WTC11 (cell line): ENCODE measurements around the gene KXD1.

Experiments
- TEAD1 ChIP-seq: sonication (generic); formaldehyde crosslinking; IDR thresholded peaks from 2 replicates; pipeline ENCODE4 v1.8.0; 2022; ENCODE audit warnings: mild to moderate bottlenecking, missing genetic modification reagents
- TEAD4 ChIP-seq: sonication (generic); formaldehyde crosslinking; IDR thresholded peaks from 2 replicates; pipeline ENCODE4 v1.8.0; 2022; ENCODE audit warnings: mild to moderate bottlenecking, missing genetic modification reagents
- ZNF396 ChIP-seq: fragments of 250-450 bp; sonication (Bioruptor Pico); IDR thresholded peaks from 2 replicates; pipeline ENCODE4 v1.8.0; 2021; ENCODE audit warnings: mild to moderate bottlenecking, moderate library complexity, borderline replicate concordance
- TF ChIP-seq, protein P1 (sequence below): fragments of 200-600 bp; IDR thresholded peaks from 2 replicates; pipeline ENCODE4 v1.8.0; 2022; ENCODE audit warnings: antibody characterized with exemption
- TF ChIP-seq, protein P2 (sequence below): sonication (generic); formaldehyde crosslinking; conservative IDR thresholded peaks from 2 replicates; pipeline ENCODE4 v1.8.1; 2023; ENCODE audit warnings: mild to moderate bottlenecking, low read depth, missing genetic modification reagents, moderate library complexity

DNA sequence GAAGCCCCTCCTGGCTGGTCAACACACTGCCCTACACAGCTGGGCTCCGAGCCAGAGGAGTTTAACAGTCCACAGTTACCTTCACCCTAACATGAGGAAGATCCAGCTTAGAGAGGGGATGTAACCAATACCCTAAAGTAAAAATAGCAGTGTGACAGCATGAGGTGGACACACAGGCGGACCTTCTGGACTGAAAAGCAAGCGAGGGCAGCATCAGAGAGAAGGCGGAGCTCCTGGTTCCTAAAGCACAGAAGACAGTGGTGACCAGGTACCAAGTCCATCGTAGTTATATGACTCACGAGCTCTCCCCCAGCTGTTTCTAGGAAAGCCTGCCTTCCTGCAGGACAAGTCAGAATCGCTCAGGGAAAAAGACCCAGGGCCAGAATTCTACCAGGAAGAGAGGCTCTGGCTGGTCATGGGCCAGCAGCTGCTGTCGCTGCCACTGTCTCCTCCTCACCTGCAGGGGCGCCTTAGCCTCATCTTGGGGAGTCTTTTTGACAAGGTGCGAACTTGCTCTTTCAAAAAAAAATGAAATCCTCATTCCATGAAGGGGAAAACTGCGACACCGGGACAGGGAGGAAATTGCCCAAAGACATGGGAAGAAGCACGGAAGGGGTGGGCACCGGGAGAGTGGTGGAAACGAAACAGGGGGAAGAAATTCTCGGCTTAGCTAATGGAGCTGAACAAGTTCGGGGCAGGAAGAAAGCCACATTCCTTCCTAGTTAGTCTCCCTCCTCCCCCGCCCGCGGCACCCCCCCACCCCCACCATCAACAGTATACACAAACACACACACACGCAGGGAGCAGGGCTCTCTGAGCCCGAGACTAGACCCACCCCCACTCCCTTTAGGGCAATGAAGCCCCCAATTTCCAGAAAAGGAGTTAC is 37.5 kb upstream of the KXD1 start:
- TF ChIP-seq, protein P1, sequence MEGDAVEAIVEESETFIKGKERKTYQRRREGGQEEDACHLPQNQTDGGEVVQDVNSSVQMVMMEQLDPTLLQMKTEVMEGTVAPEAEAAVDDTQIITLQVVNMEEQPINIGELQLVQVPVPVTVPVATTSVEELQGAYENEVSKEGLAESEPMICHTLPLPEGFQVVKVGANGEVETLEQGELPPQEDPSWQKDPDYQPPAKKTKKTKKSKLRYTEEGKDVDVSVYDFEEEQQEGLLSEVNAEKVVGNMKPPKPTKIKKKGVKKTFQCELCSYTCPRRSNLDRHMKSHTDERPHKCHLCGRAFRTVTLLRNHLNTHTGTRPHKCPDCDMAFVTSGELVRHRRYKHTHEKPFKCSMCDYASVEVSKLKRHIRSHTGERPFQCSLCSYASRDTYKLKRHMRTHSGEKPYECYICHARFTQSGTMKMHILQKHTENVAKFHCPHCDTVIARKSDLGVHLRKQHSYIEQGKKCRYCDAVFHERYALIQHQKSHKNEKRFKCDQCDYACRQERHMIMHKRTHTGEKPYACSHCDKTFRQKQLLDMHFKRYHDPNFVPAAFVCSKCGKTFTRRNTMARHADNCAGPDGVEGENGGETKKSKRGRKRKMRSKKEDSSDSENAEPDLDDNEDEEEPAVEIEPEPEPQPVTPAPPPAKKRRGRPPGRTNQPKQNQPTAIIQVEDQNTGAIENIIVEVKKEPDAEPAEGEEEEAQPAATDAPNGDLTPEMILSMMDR, result no peak
- no peak for TF ChIP-seq TEAD4 (CRISPR knock-in tag)
- TF ChIP-seq ZNF396 (CRISPR knock-in tag), result no peak
- TF ChIP-seq, protein P2, sequence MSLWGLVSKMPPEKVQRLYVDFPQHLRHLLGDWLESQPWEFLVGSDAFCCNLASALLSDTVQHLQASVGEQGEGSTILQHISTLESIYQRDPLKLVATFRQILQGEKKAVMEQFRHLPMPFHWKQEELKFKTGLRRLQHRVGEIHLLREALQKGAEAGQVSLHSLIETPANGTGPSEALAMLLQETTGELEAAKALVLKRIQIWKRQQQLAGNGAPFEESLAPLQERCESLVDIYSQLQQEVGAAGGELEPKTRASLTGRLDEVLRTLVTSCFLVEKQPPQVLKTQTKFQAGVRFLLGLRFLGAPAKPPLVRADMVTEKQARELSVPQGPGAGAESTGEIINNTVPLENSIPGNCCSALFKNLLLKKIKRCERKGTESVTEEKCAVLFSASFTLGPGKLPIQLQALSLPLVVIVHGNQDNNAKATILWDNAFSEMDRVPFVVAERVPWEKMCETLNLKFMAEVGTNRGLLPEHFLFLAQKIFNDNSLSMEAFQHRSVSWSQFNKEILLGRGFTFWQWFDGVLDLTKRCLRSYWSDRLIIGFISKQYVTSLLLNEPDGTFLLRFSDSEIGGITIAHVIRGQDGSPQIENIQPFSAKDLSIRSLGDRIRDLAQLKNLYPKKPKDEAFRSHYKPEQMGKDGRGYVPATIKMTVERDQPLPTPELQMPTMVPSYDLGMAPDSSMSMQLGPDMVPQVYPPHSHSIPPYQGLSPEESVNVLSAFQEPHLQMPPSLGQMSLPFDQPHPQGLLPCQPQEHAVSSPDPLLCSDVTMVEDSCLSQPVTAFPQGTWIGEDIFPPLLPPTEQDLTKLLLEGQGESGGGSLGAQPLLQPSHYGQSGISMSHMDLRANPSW, result no peak
- TF ChIP-seq TEAD1 (CRISPR knock-in tag), result 0 out of 2 replicates have a peak, but pooled peaks have one; percentile 10
